CD14-positive monocyte (primary cell): ENCODE results near the gene RHO. TPM values are rescaled to one million over a fixed set of nuclear protein-coding genes. Genes with fewer than 3 reads are reported as not detected.

Experiments used
- DNase-seq, 3 donors: peaks; one replicate each; pipeline ENCODE4 v3.0.0-alpha.2; 2011 to 2022
- H2AFZ ChIP-seq: 2 replicates; pipeline ENCODE4 v1.6.0; 2012; ENCODE audit warnings: mild to moderate bottlenecking, low read depth, low read length, inconsistent platforms; ENCODE audit not compliant: insufficient read depth, poor library complexity, severe bottlenecking
- H3K27ac ChIP-seq, 2 donors: 1 replicate in 1 of 2; 2 replicates in 1 of 2; pipeline ENCODE4 v1.5.1; 2012 to 2013; ENCODE audit warnings: low read length in 2 of 2, control low read depth in 1 of 2, inconsistent platforms in 1 of 2, low read depth in 1 of 2, mild to moderate bottlenecking in 1 of 2
- H3K27me3 ChIP-seq, 2 donors: one replicate each; pipeline versions ENCODE4 v1.6.0 to v1.6.1; 2011 to 2013; ENCODE audit warnings: low read length in 2 of 2; ENCODE audit not compliant: control insufficient read depth in 2 of 2, insufficient read depth in 2 of 2
- H3K36me3 ChIP-seq, 2 donors: replicated peaks in 1 of 2; 1 replicate in 1 of 2; 2 replicates in 1 of 2; pipeline versions ENCODE4 v1.5.1 to v1.6.1; 2012 to 2013; ENCODE audit warnings: low read length in 2 of 2, control low read depth in 1 of 2, inconsistent platforms in 1 of 2, mild to moderate bottlenecking in 1 of 2; ENCODE audit not compliant: insufficient read depth in 2 of 2, control insufficient read depth in 1 of 2
- H3K4me1 ChIP-seq, 2 donors: 1 replicate in 1 of 2; 2 replicates in 1 of 2; pipeline versions ENCODE4 v1.5.1 to v1.6.1; 2012 to 2013; ENCODE audit warnings: low read length in 2 of 2, control low read depth in 1 of 2, inconsistent platforms in 1 of 2, mild to moderate bottlenecking in 1 of 2, moderate library complexity in 1 of 2; ENCODE audit not compliant: insufficient read depth in 2 of 2, control insufficient read depth in 1 of 2
- H3K4me2 ChIP-seq: replicated peaks from 2 replicates; pipeline ENCODE3; 2012; ENCODE audit warnings: low read length, moderate library complexity, mild to moderate bottlenecking; ENCODE audit not compliant: poor library complexity, severe bottlenecking; ENCODE audit errors: extremely low read depth
- H3K4me3 ChIP-seq, 3 experiments: fragments of 200-600 bp in 1 of 3; sonication (generic) in 1 of 3; replicated peaks in 1 of 3; 1 replicate in 2 of 3; 2 replicates in 1 of 3; pipeline ENCODE4 v1.5.1; 2011 to 2013; ENCODE audit warnings: low read length in 3 of 3, mild to moderate bottlenecking in 3 of 3, control low read depth in 2 of 3, low read depth in 2 of 3, inconsistent platforms in 1 of 3, moderate library complexity in 1 of 3
- H3K79me2 ChIP-seq: 2 replicates; pipeline ENCODE4 v1.6.0; 2012; ENCODE audit warnings: mild to moderate bottlenecking, control low read depth, inconsistent platforms, low read length, moderate library complexity; ENCODE audit not compliant: insufficient read depth
- H3K9ac ChIP-seq: 2 replicates; pipeline ENCODE4 v1.6.0; 2017; ENCODE audit warnings: low read length, mild to moderate bottlenecking; ENCODE audit not compliant: insufficient read depth, poor library complexity, severe bottlenecking
- H3K9me3 ChIP-seq, 2 donors: replicated peaks in 1 of 2; 1 replicate in 1 of 2; 2 replicates in 1 of 2; pipeline versions ENCODE4 v1.5.1 to v1.6.1; 2012 to 2013; ENCODE audit warnings: low read length in 2 of 2, control low read depth in 1 of 2; ENCODE audit not compliant: control insufficient read depth in 1 of 2, insufficient read depth in 1 of 2
- H4K20me1 ChIP-seq: 2 replicates; pipeline ENCODE4 v1.6.0; 2012; ENCODE audit warnings: mild to moderate bottlenecking, low read length, control low read depth, moderate library complexity; ENCODE audit not compliant: insufficient read depth
- H3K27ac Mint-ChIP-seq, 7 donors: one replicate each; pipeline ENCODE4 v1.8.0; 2020; ENCODE audit warnings: mild to moderate bottlenecking in 7 of 7, mixed read lengths in 7 of 7, moderate library complexity in 6 of 7, inconsistent platforms in 2 of 7
- H3K27me3 Mint-ChIP-seq, 3 donors: one replicate each; pipeline ENCODE4 v1.8.0; 2021 to 2022; ENCODE audit warnings: low read depth in 3 of 3, mild to moderate bottlenecking in 3 of 3, mixed read lengths in 3 of 3, moderate library complexity in 3 of 3, inconsistent platforms in 1 of 3
- H3K36me3 Mint-ChIP-seq, 2 donors: one replicate each; pipeline ENCODE4 v1.8.0; 2020; ENCODE audit warnings: mixed read lengths in 2 of 2, inconsistent platforms in 1 of 2, mild to moderate bottlenecking in 1 of 2
- H3K4me1 Mint-ChIP-seq: one replicate; pipeline ENCODE4 v1.8.0; 2020; ENCODE audit warnings: mild to moderate bottlenecking, mixed read lengths
- H3K4me3 Mint-ChIP-seq, 2 donors: one replicate each; pipeline ENCODE4 v1.8.0; 2020; ENCODE audit warnings: mild to moderate bottlenecking in 2 of 2, mixed read lengths in 2 of 2, moderate library complexity in 1 of 2
- H3K9me3 Mint-ChIP-seq, 7 donors: one replicate each; pipeline ENCODE4 v1.8.0; 2020 to 2022; ENCODE audit warnings: mixed read lengths in 7 of 7, mild to moderate bottlenecking in 6 of 7, moderate library complexity in 6 of 7, inconsistent platforms in 2 of 7
- WGBS: methylation state at CpG from one replicate; pipeline ENCODE4 v1.1.5; 2013; ENCODE audit warnings: missing lambda C conversion rate; ENCODE audit not compliant: insufficient coverage; 5-methylcytosine and 5-hydroxymethylcytosine counted together
- intact Hi-C, 2 donors: fragments of 100-400 bp; cut with micrococcal nuclease; formaldehyde crosslinking; loops; one replicate each; pipeline versions ENCODE4 v1.15.0 to v1.15.1; 2023
- polyA plus RNA-seq, 3 donors: library from polyadenylated mRNA; depleted of rRNA in 1 of 3; unstranded in 2 of 3; stranded (reverse) in 1 of 3; fragments of 300-500 nt in 2 of 3; fragments of >200 nt in 1 of 3; fragmentation: Illumina TruSeq in 2 of 3; gene quantifications; 1 replicate in 2 of 3; 2 replicates in 1 of 3; pipeline ENCODE4 v1.2.3, GENCODE V29; 2012 to 2021
- TF ChIP-seq, protein P1 (sequence below): fragments of 200-600 bp; IDR thresholded peaks from one replicate; pipeline ENCODE4 v1.8.0; 2022; ENCODE audit warnings: antibody characterized with exemption, mild to moderate bottlenecking

RHO gene
- polyA plus RNA-seq, 3 donors, result 0.03 TPM; not detected in 2

DNA sequence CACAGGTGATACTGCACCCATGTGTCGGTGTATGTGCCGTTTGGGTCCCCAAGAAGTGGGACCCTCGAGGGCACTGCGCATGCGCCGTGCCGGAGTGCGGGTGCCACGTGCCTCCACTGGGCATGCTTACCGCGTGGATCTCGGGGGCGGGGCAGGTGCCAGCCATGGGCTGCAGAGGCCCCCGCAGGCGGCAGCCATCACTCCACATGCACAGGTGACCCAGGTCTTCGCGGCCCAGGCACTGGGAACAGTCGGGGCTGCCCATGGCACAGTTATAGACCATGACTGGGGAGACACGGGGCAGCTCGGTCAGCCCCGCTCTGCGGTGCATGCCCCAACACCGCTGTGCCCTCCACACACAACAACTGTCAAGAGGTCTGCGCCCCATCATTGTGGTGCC is 45.8 kb downstream of the RHO start:
- H3K4me1 Mint-ChIP-seq, result peaks cover 33% of the 10 kb centered on the region
- Histone ChIP-seq H3K4me1 (peaks cover 31 to 33% of the 10 kb centered on the region in 2 donors), H4K20me1 (peaks cover 23% of the 10 kb centered on the region), H3K79me2 (peaks cover 23% of the 10 kb centered on the region), H3K36me3 (peaks cover 61 to 73% of the 10 kb centered on the region in 2 donors), H3K9me3 (no peaks in the 10 kb centered on the region), H2AFZ (no peak overlapping the region), H3K4me2 (no peak overlapping the region), H3K4me3 (no peak overlapping the region), H3K9ac (no peak overlapping the region), H3K27ac (no peak overlapping the region), H3K27me3 (no peaks in the 10 kb centered on the region)
- H3K4me3 Mint-ChIP-seq, result no peak overlapping the region
- peak overlapping the region in 2 of 7 donors; percentile 26 to 50 for H3K27ac Mint-ChIP-seq
- H3K27me3 Mint-ChIP-seq, result peaks cover 0 to 3% (median 0%) of the 10 kb centered on the region in 3 donors
- DNase-seq, result no peak
- H3K9me3 Mint-ChIP-seq, result no peaks in the 10 kb centered on the region
- TF ChIP-seq, protein P1, sequence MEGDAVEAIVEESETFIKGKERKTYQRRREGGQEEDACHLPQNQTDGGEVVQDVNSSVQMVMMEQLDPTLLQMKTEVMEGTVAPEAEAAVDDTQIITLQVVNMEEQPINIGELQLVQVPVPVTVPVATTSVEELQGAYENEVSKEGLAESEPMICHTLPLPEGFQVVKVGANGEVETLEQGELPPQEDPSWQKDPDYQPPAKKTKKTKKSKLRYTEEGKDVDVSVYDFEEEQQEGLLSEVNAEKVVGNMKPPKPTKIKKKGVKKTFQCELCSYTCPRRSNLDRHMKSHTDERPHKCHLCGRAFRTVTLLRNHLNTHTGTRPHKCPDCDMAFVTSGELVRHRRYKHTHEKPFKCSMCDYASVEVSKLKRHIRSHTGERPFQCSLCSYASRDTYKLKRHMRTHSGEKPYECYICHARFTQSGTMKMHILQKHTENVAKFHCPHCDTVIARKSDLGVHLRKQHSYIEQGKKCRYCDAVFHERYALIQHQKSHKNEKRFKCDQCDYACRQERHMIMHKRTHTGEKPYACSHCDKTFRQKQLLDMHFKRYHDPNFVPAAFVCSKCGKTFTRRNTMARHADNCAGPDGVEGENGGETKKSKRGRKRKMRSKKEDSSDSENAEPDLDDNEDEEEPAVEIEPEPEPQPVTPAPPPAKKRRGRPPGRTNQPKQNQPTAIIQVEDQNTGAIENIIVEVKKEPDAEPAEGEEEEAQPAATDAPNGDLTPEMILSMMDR, result no peak
- WGBS, result 98% methylated on average over 17 of the region's 24 CpGs
- intact Hi-C loops, result no loop called here
- H3K36me3 Mint-ChIP-seq, result peaks cover 55 to 67% of the 10 kb centered on the region in 2 donors

DNA sequence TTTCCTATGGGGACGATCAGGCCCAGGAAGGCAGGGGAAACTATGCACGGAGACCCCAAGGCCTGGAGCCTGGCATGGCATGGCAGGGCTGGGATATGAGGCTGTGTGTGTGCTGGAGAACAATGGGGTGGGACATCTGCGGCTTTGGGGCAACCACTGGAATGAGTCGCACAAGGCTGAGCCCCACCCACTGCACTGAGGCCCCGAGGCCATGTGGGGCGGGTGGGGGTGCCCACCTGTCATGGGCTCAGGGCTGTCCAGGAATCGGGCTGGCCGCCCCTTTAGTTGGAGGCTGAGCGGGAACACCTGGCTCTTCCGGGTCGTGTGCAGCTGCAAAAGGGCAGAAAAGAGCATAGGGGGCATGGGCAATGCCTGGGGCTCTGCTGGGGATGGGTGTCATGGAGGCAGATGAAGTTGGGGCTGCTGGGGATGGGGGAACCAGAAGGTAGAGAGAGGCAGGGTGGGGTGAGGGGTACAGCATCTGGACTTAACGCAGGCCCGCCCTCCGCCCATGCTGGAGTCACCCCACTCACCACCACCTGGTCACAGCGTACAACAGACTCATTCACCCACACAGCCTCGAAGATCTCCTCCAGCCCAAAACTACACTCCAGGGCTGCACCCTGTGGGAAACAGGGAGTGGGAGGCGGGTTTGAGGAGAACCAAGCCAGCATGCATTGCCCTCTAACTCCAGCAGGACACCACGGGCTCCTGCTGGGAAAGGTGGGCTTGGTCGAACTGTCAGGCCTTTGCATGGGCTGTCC is 47.0 kb downstream of the RHO start:
- Histone ChIP-seq H2AFZ (no peak overlapping the region), H3K36me3 (peaks cover 49 to 73% of the 10 kb centered on the region in 2 donors), H3K9ac (no peak overlapping the region), H3K4me2 (no peak overlapping the region), H3K4me3 (no peak overlapping the region), H3K27ac (peak overlapping the region in 1 of 2 donors; percentile 81), H4K20me1 (peaks cover 19% of the 10 kb centered on the region), H3K79me2 (peaks cover 23% of the 10 kb centered on the region), H3K27me3 (no peaks in the 10 kb centered on the region), H3K4me1 (peaks cover 35 to 37% of the 10 kb centered on the region in 2 donors), H3K9me3 (no peaks in the 10 kb centered on the region)
- Mint-ChIP-seq H3K4me3 (no peak overlapping the region), H3K27ac (peak overlapping the region in 2 of 7 donors; percentile 80 to 82), H3K36me3 (peaks cover 48 to 64% of the 10 kb centered on the region in 2 donors), H3K4me1 (peaks cover 41% of the 10 kb centered on the region), H3K27me3 (peaks cover 0 to 3% (median 0%) of the 10 kb centered on the region in 3 donors), H3K9me3 (no peaks in the 10 kb centered on the region)
- 87% methylated on average over 14 of the region's 19 CpGs for WGBS
- intact Hi-C loops, result loop anchor here (5.0 kb wide), 1 partner anchor 42 kb away; no protein-coding TSS in a partner anchor
- TF ChIP-seq, protein P1, result no peak
- no peak for DNase-seq
